Right lobe of liver (tissue), 6 donors: ENCODE measurements around the gene CALML4. TPM values are rescaled to one million over a fixed set of nuclear protein-coding genes. Genes with fewer than 3 reads are reported as not detected.
A peak's percentile ranks its signal among the peaks of the same experiment; 100 is the strongest.

Experiments used
- ATAC-seq, 4 donors: fragments of 200-7000 bp; cut with Tn5 transposase; one replicate each; pipeline ENCODE4 v1.9.1; 2020; ENCODE audit warnings: mild to moderate bottlenecking in 4 of 4, moderate library complexity in 4 of 4
- DNase-seq, 3 donors: peaks; one replicate each; pipeline ENCODE4 v3.0.0-alpha.2; 2020
- H3K27ac ChIP-seq, 3 donors: fragments of 200-600 bp; one replicate each; pipeline ENCODE4 v1.8.0; 2022
- H3K27me3 ChIP-seq, 2 donors: fragments of 200-600 bp; one replicate each; pipeline ENCODE4 v1.8.0; 2022
- H3K36me3 ChIP-seq, 4 donors: fragments of 200-600 bp; sonication (generic) in 1 of 4; one replicate each; pipeline versions ENCODE4 v1.5.1 to v1.8.0; 2017 to 2022; ENCODE audit warnings: control low read depth in 1 of 4
- H3K4me1 ChIP-seq, 4 donors: fragments of 200-600 bp; sonication (generic) in 1 of 4; one replicate each; pipeline versions ENCODE4 v1.5.1 to v1.8.0; 2017 to 2022; ENCODE audit warnings: control low read depth in 1 of 4
- H3K4me3 ChIP-seq, 3 donors: fragments of 200-600 bp; one replicate each; pipeline ENCODE4 v1.8.0; 2022
- H3K9me3 ChIP-seq, 4 donors: fragments of 200-600 bp; sonication (generic) in 1 of 4; one replicate each; pipeline versions ENCODE4 v1.5.1 to v1.8.0; 2017 to 2022; ENCODE audit warnings: control low read depth in 1 of 4
- CTCF ChIP-seq, 4 donors: fragments of 200-600 bp in 3 of 4; fragments of 450-650 bp in 1 of 4; IDR thresholded peaks; one replicate each; pipeline versions ENCODE4 v1.5.1 to v1.8.0; 2016 to 2022; ENCODE audit warnings: antibody characterized with exemption in 4 of 4, mild to moderate bottlenecking in 2 of 4
- POLR2A ChIP-seq: fragments of 450-650 bp; IDR thresholded peaks from one replicate; pipeline ENCODE4 v1.6.1; 2017; ENCODE audit warnings: antibody characterized with exemption, mild to moderate bottlenecking
- WGBS: methylation state at CpG from one replicate; pipeline ENCODE4 v1.1.6; 2018; ENCODE audit warnings: low coverage, low lambda C conversion rate; ENCODE audit not compliant: insufficient coverage; ENCODE audit errors: missing lambda C conversion rate; 5-methylcytosine and 5-hydroxymethylcytosine counted together
- intact Hi-C, 2 donors: fragments of 100-400 bp; cut with DNase I; formaldehyde crosslinking; loops; one replicate each; pipeline versions ENCODE4 v1.11.2 to v1.14.1; 2022
- total RNA-seq, 6 experiments: library from RNA; depleted of rRNA in 2 of 6; stranded (reverse); fragments of >200 nt in 2 of 6; fragmentation: NEBNext Ultra II Directional in 3 of 6; extraction: Animal tissue kit (Norgen Biotek cat#: 25700) in 3 of 6; gene quantifications; one replicate each; pipeline versions ENCODE4 v1.1.0 to v1.2.4, GENCODE V29; 2016 to 2023
- donor health status: DM: no; HTN: yes; CAD: no.
- donor health status: DM: no; HTN: no; CAD: no.
- donor health status: DM: no; HTN: no; CAD: no.
- donor health status: DM: no; HTN: yes; CAD: no.
- donor health status: DM: no; HTN: yes; CAD: no.

The CALML4 gene
- total RNA-seq, 6 experiments from 2014 or later: 3.3 to 9.8 (median 6.1) TPM

- no peak for ATAC-seq
- Histone ChIP-seq H3K27ac (no peak overlapping the region), H3K9me3 (no peaks in the 10 kb centered on the region), H3K4me3 (no peak overlapping the region), H3K4me1 (peaks cover 0 to 27% (median 10%) of the 10 kb centered on the region in 4 donors), H3K36me3 (peaks cover 0 to 10% (median 3%) of the 10 kb centered on the region in 4 donors), H3K27me3 (no peaks in the 10 kb centered on the region)
- no peak for DNase-seq
- intact Hi-C loops: no loop called here
- WGBS: 92% methylated on average over 4 of the region's 4 CpGs
- no peak for TF ChIP-seq POLR2A
- TF ChIP-seq CTCF (IDR thresholded peaks at IDR 0.05): no peak
Measured at GRCh38 chr15:68190048-68190447, 15.1 kb downstream of the CALML4 start.

- Histone ChIP-seq H3K27ac (peak overlapping the region in 1 of 3 donors; percentile 57), H3K4me3 (no peak overlapping the region), H3K4me1 (peaks cover 0 to 23% (median 10%) of the 10 kb centered on the region in 4 donors), H3K27me3 (no peaks in the 10 kb centered on the region), H3K36me3 (peaks cover 0 to 16% (median 5%) of the 10 kb centered on the region in 4 donors), H3K9me3 (no peaks in the 10 kb centered on the region)
- no peak for DNase-seq
- intact Hi-C loops: no loop called here
- ATAC-seq: no peak
- TF ChIP-seq CTCF (IDR thresholded peaks at IDR 0.05): no peak
- no peak for TF ChIP-seq POLR2A
- 41% methylated on average over 2 of the region's 2 CpGs for WGBS
Measured at GRCh38 chr15:68188647-68189046, 16.5 kb downstream of the CALML4 start.

- H3K27ac ChIP-seq: peak overlapping the region; percentile 12 to 62 (median 57)
Measured at GRCh38 chr15:68187559-68187958, 17.6 kb downstream of the CALML4 start.

GRCh38 chr15:68186671-68187397 lies 18.3 kb downstream of the CALML4 start:
- Histone ChIP-seq H3K4me1 (peaks cover 0 to 23% (median 10%) of the 10 kb centered on the region in 4 donors), H3K9me3 (no peaks in the 10 kb centered on the region), H3K27ac (peak overlapping the region; percentile 12 to 57 (median 38)), H3K27me3 (no peaks in the 10 kb centered on the region), H3K36me3 (peaks cover 0 to 13% (median 5%) of the 10 kb centered on the region in 4 donors), H3K4me3 (no peak overlapping the region)
- intact Hi-C loops: no loop called here
- ATAC-seq (peak; percentile 40 to 53 (median 48)), DNase-seq (no peak)
- no peak for TF ChIP-seq CTCF (IDR thresholded peaks at IDR 0.05)
- TF ChIP-seq POLR2A: no peak
- 31% methylated on average over 5 of the region's 5 CpGs for WGBS

More at GRCh38 chr15:68187559-68187958, 17.6 kb downstream of the CALML4 start:
- Histone ChIP-seq H3K36me3 (peaks cover 0 to 10% (median 5%) of the 10 kb centered on the region in 4 donors), H3K27me3 (no peaks in the 10 kb centered on the region), H3K4me3 (peak overlapping the region in 2 of 3 donors; percentile 31 to 34), H3K4me1 (peaks cover 0 to 23% (median 10%) of the 10 kb centered on the region in 4 donors), H3K9me3 (no peaks in the 10 kb centered on the region)
- peak; percentile 87 to 93 (median 88) for ATAC-seq
- TF ChIP-seq POLR2A (no peak), CTCF (IDR thresholded peaks at IDR 0.05) (no peak)
- 14% methylated on average over 9 of the region's 9 CpGs for WGBS
- peak; percentile 38 to 81 (median 61) for DNase-seq
- intact Hi-C loops: no loop called here
